ENCODE data around the gene RAB11B. TPM values are rescaled to one million over a fixed set of nuclear protein-coding genes. Genes with fewer than 3 reads are reported as not detected.

The RAB11B gene
- total RNA-seq, 2 experiments from 2014 or later, result 66.8 to 71.5 TPM

DNA sequence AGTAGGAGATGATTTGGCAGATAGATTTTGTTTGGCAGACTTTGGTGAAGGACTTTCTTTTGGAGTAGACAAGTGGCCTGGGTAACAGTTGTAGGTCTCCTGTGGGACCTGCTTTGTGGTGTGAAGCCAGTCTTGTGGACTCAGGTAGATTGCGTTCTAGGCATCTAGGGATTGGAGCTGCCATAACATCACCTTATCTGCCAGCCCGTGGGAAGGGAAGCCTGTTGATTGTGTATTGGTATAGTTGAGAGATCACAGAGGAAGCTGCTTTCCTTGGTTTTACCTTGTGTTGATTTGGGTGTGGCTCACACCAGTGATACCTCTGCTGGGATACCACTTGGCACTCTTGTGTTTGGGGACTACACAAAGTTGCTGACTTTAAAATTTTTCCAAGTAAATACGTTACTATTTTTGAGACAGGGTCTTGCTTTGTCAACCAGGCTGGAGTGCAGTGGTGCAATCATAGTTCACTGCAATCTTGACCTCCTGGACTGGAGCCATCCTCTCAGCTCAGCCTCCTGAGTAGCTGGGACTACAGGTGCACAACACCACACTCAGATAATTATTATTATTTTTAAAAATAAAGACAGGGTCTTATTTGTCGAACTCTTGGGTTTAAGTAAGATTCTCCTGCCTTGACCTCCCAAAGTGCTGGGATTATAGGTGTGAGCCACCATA is 62.4 kb downstream of the RAB11B start:
- Histone ChIP-seq H3K4me3 (ENCODE audit: low read length) (no peak overlapping the region), H3K36me3 (ENCODE audit: insufficient read depth, low read length) (peaks cover 60% of the 10 kb centered on the region), H3K27ac (ENCODE audit: low read depth in 1 of 2, low read length in 2 of 2) (no peak overlapping the region), H3K9me3 (ENCODE audit: control insufficient read depth in 1 of 2, insufficient read depth in 1 of 2, low read length in 2 of 2) (no peaks in the 10 kb centered on the region), H3K4me1 (ENCODE audit: insufficient read depth, low read length) (peaks cover 78% of the 10 kb centered on the region), H3K27me3 (ENCODE audit: control insufficient read depth in 1 of 2, insufficient read depth in 2 of 2, low read length in 2 of 2) (no peaks in the 10 kb centered on the region)
- H3K9me3 Mint-ChIP-seq, result no peaks in the 10 kb centered on the region
- ATAC-seq (ENCODE audit: poor library complexity) (no peak), DNase-seq (no peak)
- TF ChIP-seq, protein P1, sequence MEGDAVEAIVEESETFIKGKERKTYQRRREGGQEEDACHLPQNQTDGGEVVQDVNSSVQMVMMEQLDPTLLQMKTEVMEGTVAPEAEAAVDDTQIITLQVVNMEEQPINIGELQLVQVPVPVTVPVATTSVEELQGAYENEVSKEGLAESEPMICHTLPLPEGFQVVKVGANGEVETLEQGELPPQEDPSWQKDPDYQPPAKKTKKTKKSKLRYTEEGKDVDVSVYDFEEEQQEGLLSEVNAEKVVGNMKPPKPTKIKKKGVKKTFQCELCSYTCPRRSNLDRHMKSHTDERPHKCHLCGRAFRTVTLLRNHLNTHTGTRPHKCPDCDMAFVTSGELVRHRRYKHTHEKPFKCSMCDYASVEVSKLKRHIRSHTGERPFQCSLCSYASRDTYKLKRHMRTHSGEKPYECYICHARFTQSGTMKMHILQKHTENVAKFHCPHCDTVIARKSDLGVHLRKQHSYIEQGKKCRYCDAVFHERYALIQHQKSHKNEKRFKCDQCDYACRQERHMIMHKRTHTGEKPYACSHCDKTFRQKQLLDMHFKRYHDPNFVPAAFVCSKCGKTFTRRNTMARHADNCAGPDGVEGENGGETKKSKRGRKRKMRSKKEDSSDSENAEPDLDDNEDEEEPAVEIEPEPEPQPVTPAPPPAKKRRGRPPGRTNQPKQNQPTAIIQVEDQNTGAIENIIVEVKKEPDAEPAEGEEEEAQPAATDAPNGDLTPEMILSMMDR (IDR thresholded peaks at IDR 0.05), result no peak
- H3K27me3 Mint-ChIP-seq, result no peaks in the 10 kb centered on the region
- peak overlapping the region; percentile 37 for H3K27ac Mint-ChIP-seq
- intact Hi-C loops (cut with DNase I, micrococcal nuclease), result loop anchor here in 1 of 2 experiments (5.0 kb wide), 1 partner anchor 35 kb away; no protein-coding TSS in a partner anchor
- peaks cover 83% of the 10 kb centered on the region for H3K36me3 Mint-ChIP-seq (ENCODE audit: low read depth)
- peaks cover 87% of the 10 kb centered on the region for H3K4me1 Mint-ChIP-seq (ENCODE audit: low read depth)
- H3K4me3 Mint-ChIP-seq, result peak overlapping the region; percentile 7
- CTCF ChIA-PET, result interaction anchor here (1.2 to 1.5 kb wide), 3 partner anchors 11 to 128 kb away, joined by 3 to 4 read pairs (median 3); no protein-coding TSS in a partner anchor
- POLR2A ChIA-PET, result interaction anchor here (0.6 to 1.0 kb wide), 2 partner anchors 28 to 967 kb away, joined by 4 to 5 read pairs; no protein-coding TSS in a partner anchor

DNA sequence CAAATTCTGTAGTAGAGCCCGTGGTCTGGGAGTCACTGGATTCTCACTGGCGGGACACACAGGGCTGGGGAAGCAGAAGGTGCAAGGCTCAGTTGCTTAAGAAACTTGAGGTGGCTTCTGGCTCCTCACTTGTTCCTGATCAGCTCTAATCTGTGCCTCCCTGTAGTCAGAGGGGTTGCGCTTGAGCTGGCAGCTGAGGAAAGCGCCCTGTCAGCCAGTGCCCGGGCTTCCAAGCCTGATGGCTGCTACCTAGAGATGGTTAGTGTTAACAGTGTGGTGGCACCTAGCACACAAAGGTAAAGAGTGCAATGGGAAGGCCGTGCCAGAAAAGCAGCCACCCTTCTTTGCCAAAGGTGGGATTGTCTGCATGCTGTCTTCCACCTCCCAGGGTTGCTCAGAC is 63.5 kb downstream of the RAB11B start:
- peaks cover 89% of the 10 kb centered on the region for H3K4me1 Mint-ChIP-seq (ENCODE audit: low read depth)
- peaks cover 87% of the 10 kb centered on the region for H3K36me3 Mint-ChIP-seq (ENCODE audit: low read depth)
- H3K27me3 Mint-ChIP-seq, result no peaks in the 10 kb centered on the region
- CTCF ChIA-PET, result interaction anchor here (1.2 kb wide), 1 partner anchor 10 kb away, joined by 3 read pairs; no protein-coding TSS in a partner anchor
- Histone ChIP-seq H3K27me3 (ENCODE audit: control insufficient read depth in 1 of 2, insufficient read depth in 2 of 2, low read length in 2 of 2) (no peaks in the 10 kb centered on the region), H3K4me1 (ENCODE audit: insufficient read depth, low read length) (peaks cover 71% of the 10 kb centered on the region), H3K4me3 (ENCODE audit: low read length) (no peak overlapping the region), H3K36me3 (ENCODE audit: insufficient read depth, low read length) (peaks cover 62% of the 10 kb centered on the region), H3K27ac (ENCODE audit: low read depth in 1 of 2, low read length in 2 of 2) (no peak overlapping the region), H3K9me3 (ENCODE audit: control insufficient read depth in 1 of 2, insufficient read depth in 1 of 2, low read length in 2 of 2) (no peaks in the 10 kb centered on the region)
- ATAC-seq (ENCODE audit: poor library complexity) (no peak), DNase-seq (no peak)
- TF ChIP-seq, protein P1 (IDR thresholded peaks at IDR 0.05), result no peak
- peak overlapping the region; percentile 34 for H3K4me3 Mint-ChIP-seq
- intact Hi-C loops (cut with DNase I, micrococcal nuclease), result loop anchor here in 1 of 2 experiments (5.0 kb wide), 1 partner anchor 34 kb away; no protein-coding TSS in a partner anchor
- H3K9me3 Mint-ChIP-seq, result no peaks in the 10 kb centered on the region
- H3K27ac Mint-ChIP-seq, result no peak overlapping the region
- POLR2A ChIA-PET, result interaction anchor here (0.9 to 1.3 kb wide), 2 partner anchors 8 to 9 kb away, joined by 4 to 5 read pairs; partner anchors contain the start of gene HNRNPM

Small RNAs within 50 kb of the gene (microRNA-seq; reads per million reads assigned to microRNA genes)
- gene MIR4999 (ENCODE audit: borderline microRNAs expressed, borderline replicate concordance), result 6.7 reads per million, percentile 31 among the genes with 10 or more reads in this experiment

Other genes with a start within 250 kb of the RAB11B start
- not detected for gene FBN3, start 240.8 kb upstream of the RAB11B start, total RNA-seq
- gene CERS4, start 181.0 kb upstream of the RAB11B start, total RNA-seq, result 10 to 100 TPM in 1 of 2 experiments, 1 to 10 TPM in 1; 8.7 to 12.3 TPM
- gene CD320, start 82.0 kb upstream of the RAB11B start, total RNA-seq, result 10 to 100 TPM; 17.1 to 17.6 TPM
- gene NDUFA7, start 69.0 kb upstream of the RAB11B start, total RNA-seq, result 10 to 100 TPM; 42.0 to 42.7 TPM
- gene RPS28, start 68.9 kb upstream of the RAB11B start, total RNA-seq, result 1,000 to 10,000 TPM; 3,333 to 3,342 TPM
- gene KANK3, start 47.1 kb upstream of the RAB11B start, total RNA-seq, result 1 to 10 TPM in 1 of 2 experiments, under 1 TPM in 1; 0.87 to 1.1 TPM
- not detected for gene ANGPTL4, start 26.2 kb upstream of the RAB11B start, total RNA-seq
- gene MARCHF2, start 22.9 kb downstream of the RAB11B start, total RNA-seq, result 10 to 100 TPM; 20.0 to 22.2 TPM
- gene HNRNPM, start 54.6 kb downstream of the RAB11B start, total RNA-seq, result 100 to 1,000 TPM; 269 to 272 TPM
- 1 to 10 TPM; 4.3 to 6.3 TPM for gene PRAM1, start 112.3 kb downstream of the RAB11B start, total RNA-seq
- gene ZNF414, start 123.8 kb downstream of the RAB11B start, total RNA-seq, result 10 to 100 TPM; 36.3 to 38.0 TPM
- 10 to 100 TPM; 66.7 to 67.4 TPM for gene MYO1F, start 187.1 kb downstream of the RAB11B start, total RNA-seq
- 10 to 100 TPM; 67.5 to 72.9 TPM for gene ADAMTS10, start 220.4 kb downstream of the RAB11B start, total RNA-seq
- gene NFILZ, start 240.3 kb downstream of the RAB11B start, total RNA-seq, result not detected

Data from CD4-positive, alpha-beta T cell (primary cell).